Coronary artery (tissue), 2 donors: ENCODE measurements around the gene LRRC71.

Experiments used
- DNase-seq: peaks from one replicate; pipeline ENCODE4 v3.0.0-alpha.2; 2017; ENCODE audit warnings: low spot score
- H3K27ac ChIP-seq, 2 donors: fragments of 200-600 bp; sonication (generic); one replicate each; pipeline ENCODE4 v1.5.1; 2016 to 2019
- H3K4me3 ChIP-seq: fragments of 200-600 bp; sonication (generic); 2 replicates; pipeline ENCODE4 v1.5.1; 2016; ENCODE audit warnings: mild to moderate bottlenecking, moderate library complexity
- CTCF ChIP-seq: fragments of 200-600 bp; sonication (generic); IDR thresholded peaks from one replicate; pipeline ENCODE4 v1.5.1; 2019; ENCODE audit warnings: antibody characterized with exemption

The LRRC71 gene

GRCh38 chr1:156933136-156933535, 12.7 kb downstream of the LRRC71 start:
- Histone ChIP-seq H3K27ac (no peak overlapping the region), H3K4me3 (no peak overlapping the region)
- no peak for TF ChIP-seq CTCF
- no peak for DNase-seq

- no peak for TF ChIP-seq CTCF
- DNase-seq: no peak
- Histone ChIP-seq H3K4me3 (no peak overlapping the region), H3K27ac (no peak overlapping the region)
Observed at GRCh38 chr1:156935505-156936128, 15.2 kb downstream of the LRRC71 start.

- Histone ChIP-seq H3K4me3 (no peak overlapping the region), H3K27ac (no peak overlapping the region)
- DNase-seq: no peak
- TF ChIP-seq CTCF: no peak
Observed at GRCh38 chr1:156936191-156936590, 15.8 kb downstream of the LRRC71 start.

GRCh38 chr1:156936721-156937220, 16.3 kb downstream of the LRRC71 start:
- no peak overlapping the region for H3K4me3 ChIP-seq
- no peak for DNase-seq
- no peak for TF ChIP-seq CTCF
- H3K27ac ChIP-seq: no peak overlapping the region

- Histone ChIP-seq H3K27ac (no peak overlapping the region), H3K4me3 (no peak overlapping the region)
- TF ChIP-seq CTCF: no peak
- no peak for DNase-seq
Observed at GRCh38 chr1:156937883-156938282, 17.5 kb downstream of the LRRC71 start.

GRCh38 chr1:156938813-156939212, 18.4 kb downstream of the LRRC71 start:
- no peak for TF ChIP-seq CTCF
- Histone ChIP-seq H3K4me3 (no peak overlapping the region), H3K27ac (no peak overlapping the region)
- DNase-seq: no peak

- TF ChIP-seq CTCF: no peak
- H3K4me3 ChIP-seq: no peak overlapping the region
- no peak for DNase-seq
- H3K27ac ChIP-seq: no peak overlapping the region
Observed at GRCh38 chr1:156939786-156940334, 19.4 kb downstream of the LRRC71 start.
